HepG2 (cell line): ENCODE data around the gene LAMB4. TPM values are rescaled to one million over a fixed set of nuclear protein-coding genes. Genes with fewer than 3 reads are reported as not detected.

Source experiments
- ARID2 ChIP-seq: sonication (generic); formaldehyde crosslinking; IDR thresholded peaks from 2 replicates; pipeline ENCODE4 v1.8.1; 2022; ENCODE audit warnings: mild to moderate bottlenecking, missing genetic modification reagents, borderline replicate concordance
- DMAP1 ChIP-seq: IDR thresholded peaks from 2 replicates; pipeline ENCODE4 v1.6.1; 2016
- FOSL2 ChIP-seq: sonication (generic); formaldehyde crosslinking; IDR thresholded peaks from 2 replicates; pipeline ENCODE4 v1.4.0; 2020; ENCODE audit warnings: missing genetic modification reagents
- GATAD2A ChIP-seq: IDR thresholded peaks from 2 replicates; pipeline ENCODE4 v1.6.1; 2016
- HDAC1 ChIP-seq: sonication (generic); formaldehyde crosslinking; IDR thresholded peaks from 2 replicates; pipeline ENCODE4 v1.5.1; 2020; ENCODE audit warnings: mild to moderate bottlenecking, missing genetic modification reagents
- IRF2 ChIP-seq: IDR thresholded peaks from 2 replicates; pipeline ENCODE4 v1.6.1; 2018; ENCODE audit warnings: missing genetic modification reagents, missing compliant biosample characterization
- KAT7 ChIP-seq: IDR thresholded peaks from 2 replicates; pipeline ENCODE4 v1.6.1; 2018; ENCODE audit warnings: borderline replicate concordance, missing compliant biosample characterization
- NAIF1 ChIP-seq: sonication (generic); formaldehyde crosslinking; IDR thresholded peaks from 2 replicates; pipeline ENCODE4 v1.5.0; 2020; ENCODE audit warnings: mild to moderate bottlenecking, missing genetic modification reagents, borderline replicate concordance
- NFKBIZ ChIP-seq: IDR thresholded peaks from 2 replicates; pipeline ENCODE4 v1.6.1; 2018; ENCODE audit warnings: missing genetic modification reagents, missing compliant biosample characterization
- POLR2G ChIP-seq: fragments of 200-400 bp; formaldehyde crosslinking; IDR thresholded peaks from 2 replicates; pipeline ENCODE4 v1.6.1; 2018; ENCODE audit warnings: mild to moderate bottlenecking, low read depth, low read length, moderate library complexity
- RCOR2 ChIP-seq: IDR thresholded peaks from 2 replicates; pipeline ENCODE4 v1.6.1; 2016; ENCODE audit warnings: missing biosample characterization, missing genetic modification reagents
- TGIF2 ChIP-seq: IDR thresholded peaks from 2 replicates; pipeline ENCODE4 v1.6.1; 2016; ENCODE audit warnings: control low read depth, missing compliant biosample characterization
- ZFP1 ChIP-seq: IDR thresholded peaks from 2 replicates; pipeline ENCODE4 v1.6.1; 2016
- ZFY ChIP-seq: sonication (generic); formaldehyde crosslinking; IDR thresholded peaks from 2 replicates; pipeline ENCODE4 v1.4.0; 2020; ENCODE audit warnings: missing genetic modification reagents
- ZNF292 ChIP-seq: sonication (generic); formaldehyde crosslinking; IDR thresholded peaks from 2 replicates; pipeline ENCODE4 v1.8.1; 2022; ENCODE audit warnings: mild to moderate bottlenecking, low read depth, missing genetic modification reagents, borderline replicate concordance
- polyA plus RNA-seq, 8 experiments: library from polyadenylated mRNA; depleted of rRNA in 3 of 8; stranded (reverse) in 7 of 8; unstranded in 1 of 8; fragments of >200 nt; fragmentation: Illumina TruSeq in 4 of 8; extraction: Trizol in 4 of 8; gene quantifications; 2 replicates each; pipeline versions ENCODE4 v1.2.1 to v1.2.3, GENCODE V29; 2011 to 2016; ENCODE audit warnings: low read depth in 4 of 8, missing spikeins in 1 of 8, mixed read lengths in 1 of 8; ENCODE audit not compliant: insufficient read depth in 1 of 8
- total RNA-seq, 5 experiments: library from RNA; depleted of rRNA; stranded (reverse); fragments of >200 nt; fragmentation: Illumina TruSeq; extraction: Trizol; gene quantifications; 2 replicates each; pipeline ENCODE4 v1.2.3, GENCODE V29; 2016; ENCODE audit warnings: low read depth in 1 of 5
- TF ChIP-seq, protein P1 (sequence below), 2 experiments: sonication (generic) in 1 of 2; formaldehyde crosslinking in 1 of 2; IDR thresholded peaks; 2 replicates each; pipeline versions ENCODE4 v1.4.0 to v1.6.1; 2018 to 2020; ENCODE audit warnings: missing genetic modification reagents in 2 of 2, borderline replicate concordance in 1 of 2, low read depth in 1 of 2, mild to moderate bottlenecking in 1 of 2, missing biosample characterization in 1 of 2
- TF ChIP-seq, protein P2 (sequence below): sonication (generic); formaldehyde crosslinking; IDR thresholded peaks from 2 replicates; pipeline ENCODE4 v1.5.0; 2020; ENCODE audit warnings: mild to moderate bottlenecking, missing genetic modification reagents
- TF ChIP-seq, protein P3 (sequence below): sonication (generic); formaldehyde crosslinking; conservative IDR thresholded peaks from 2 replicates; pipeline ENCODE4 v1.4.0; 2020; ENCODE audit warnings: missing genetic modification reagents
- TF ChIP-seq, protein P4 (sequence below): IDR thresholded peaks from 2 replicates; pipeline ENCODE4 v1.6.1; 2016; ENCODE audit warnings: low read depth
- TF ChIP-seq, protein P5 (sequence below): sonication (generic); formaldehyde crosslinking; IDR thresholded peaks from 2 replicates; pipeline ENCODE4 v1.5.0; 2020; ENCODE audit warnings: mild to moderate bottlenecking, missing genetic modification reagents, moderate library complexity

LAMB4 gene
- total and polyA plus RNA-seq, 2 of the 13 experiments (the other 11 are each of a cell fraction or from before 2014, with no cell fraction given) = 0.05 TPM; not detected in 1

DNA sequence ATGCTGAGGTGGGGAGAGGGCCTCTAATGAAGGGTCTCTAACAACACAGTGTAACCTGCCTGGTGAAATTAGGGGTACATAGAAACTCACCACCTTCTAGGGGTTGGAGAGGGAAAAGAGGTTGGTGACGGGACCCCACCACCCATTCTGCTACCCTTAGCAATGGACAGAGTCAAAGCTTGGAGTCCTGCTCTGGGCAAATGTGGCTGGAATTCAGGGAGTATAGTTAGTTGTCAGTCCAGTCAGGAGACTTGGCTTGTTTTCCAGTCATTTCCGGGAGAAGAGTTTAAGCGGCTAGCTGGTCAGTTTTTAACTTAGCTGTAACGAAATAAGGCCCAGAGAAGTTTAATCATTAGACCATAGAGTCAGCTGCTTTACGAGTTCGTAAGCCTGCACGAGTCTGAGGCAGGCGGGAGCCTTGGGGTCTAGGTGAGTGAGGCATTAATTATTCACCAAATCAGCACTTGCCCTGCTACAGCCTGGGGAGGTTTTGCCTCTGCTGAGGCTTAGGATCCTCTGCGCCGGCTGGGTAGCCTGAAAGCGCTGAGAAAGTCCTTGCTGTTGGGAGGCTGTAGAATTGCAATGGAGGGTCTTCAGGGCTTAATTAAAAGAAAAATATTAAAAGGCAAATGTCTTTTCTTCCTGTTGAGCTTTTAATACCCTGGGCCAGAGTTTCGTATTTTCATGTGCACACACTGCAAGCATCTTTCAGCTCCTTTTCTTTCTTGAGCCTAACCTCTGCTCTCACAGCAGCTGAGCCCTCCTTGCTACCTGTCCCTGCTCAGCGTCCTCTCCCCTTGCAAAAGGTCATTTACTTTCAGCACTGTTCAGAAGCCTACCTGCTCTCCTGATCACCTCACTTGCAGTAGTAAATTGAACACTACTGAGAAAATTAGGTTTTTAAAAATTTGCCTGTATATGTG, 125.7 kb downstream of the LAMB4 start (continued):
- TF ChIP-seq NAIF1 = peak; percentile 38; the same call in 1 of the 2 replicates
- TF ChIP-seq, protein P1, sequence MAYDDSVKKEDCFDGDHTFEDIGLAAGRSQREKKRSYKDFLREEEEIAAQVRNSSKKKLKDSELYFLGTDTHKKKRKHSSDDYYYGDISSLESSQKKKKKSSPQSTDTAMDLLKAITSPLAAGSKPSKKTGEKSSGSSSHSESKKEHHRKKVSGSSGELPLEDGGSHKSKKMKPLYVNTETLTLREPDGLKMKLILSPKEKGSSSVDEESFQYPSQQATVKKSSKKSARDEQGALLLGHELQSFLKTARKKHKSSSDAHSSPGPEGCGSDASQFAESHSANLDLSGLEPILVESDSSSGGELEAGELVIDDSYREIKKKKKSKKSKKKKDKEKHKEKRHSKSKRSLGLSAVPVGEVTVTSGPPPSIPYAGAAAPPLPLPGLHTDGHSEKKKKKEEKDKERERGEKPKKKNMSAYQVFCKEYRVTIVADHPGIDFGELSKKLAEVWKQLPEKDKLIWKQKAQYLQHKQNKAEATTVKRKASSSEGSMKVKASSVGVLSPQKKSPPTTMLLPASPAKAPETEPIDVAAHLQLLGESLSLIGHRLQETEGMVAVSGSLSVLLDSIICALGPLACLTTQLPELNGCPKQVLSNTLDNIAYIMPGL (CRISPR knock-in tag; IDR thresholded peaks at IDR 0.05; ENCODE audit: borderline replicate concordance in 1 of 2, low read depth in 1 of 2) = 0 out of 4 replicates have a peak, but pooled peaks of 1 of the 2 experiments have one; percentile 29
- peak; percentile 78; the same call in 1 of the 2 replicates for TF ChIP-seq NFKBIZ
- peak; percentile 64; the same call in 1 of the 2 replicates for TF ChIP-seq TGIF2
- 0 out of 2 replicates have a peak, but pooled peaks have one; percentile 25 for TF ChIP-seq ZFY (CRISPR knock-in tag)
- TF ChIP-seq ZFP1 (CRISPR knock-in tag) = 0 out of 2 replicates have a peak, but pooled peaks have one; percentile 65
- TF ChIP-seq RCOR2 (CRISPR knock-in tag) = no peak
- peak; percentile 77 for TF ChIP-seq POLR2G
- peak; percentile 65; the same call in 1 of the 2 replicates for TF ChIP-seq ZNF292 (CRISPR knock-in tag)
- TF ChIP-seq GATAD2A (CRISPR knock-in tag) = peak; percentile 12; the same call in 1 of the 2 replicates
- TF ChIP-seq ARID2 (CRISPR knock-in tag) = 0 out of 2 replicates have a peak, but pooled peaks have one; percentile 37
- peak; percentile 0; the same call in 1 of the 2 replicates for TF ChIP-seq DMAP1 (CRISPR knock-in tag)
- TF ChIP-seq, protein P2, sequence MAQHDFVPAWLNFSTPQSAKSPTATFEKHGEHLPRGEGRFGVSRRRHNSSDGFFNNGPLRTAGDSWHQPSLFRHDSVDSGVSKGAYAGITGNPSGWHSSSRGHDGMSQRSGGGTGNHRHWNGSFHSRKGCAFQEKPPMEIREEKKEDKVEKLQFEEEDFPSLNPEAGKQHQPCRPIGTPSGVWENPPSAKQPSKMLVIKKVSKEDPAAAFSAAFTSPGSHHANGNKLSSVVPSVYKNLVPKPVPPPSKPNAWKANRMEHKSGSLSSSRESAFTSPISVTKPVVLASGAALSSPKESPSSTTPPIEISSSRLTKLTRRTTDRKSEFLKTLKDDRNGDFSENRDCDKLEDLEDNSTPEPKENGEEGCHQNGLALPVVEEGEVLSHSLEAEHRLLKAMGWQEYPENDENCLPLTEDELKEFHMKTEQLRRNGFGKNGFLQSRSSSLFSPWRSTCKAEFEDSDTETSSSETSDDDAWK (CRISPR knock-in tag) = no peak
- TF ChIP-seq FOSL2 (CRISPR knock-in tag) = peak; percentile 29; the same call in 1 of the 2 replicates
- TF ChIP-seq HDAC1 (CRISPR knock-in tag) = peak; percentile 43; the same call in 1 of the 2 replicates
- TF ChIP-seq IRF2 = peak; percentile 20; the same call in 1 of the 2 replicates
- TF ChIP-seq KAT7 (CRISPR knock-in tag) = no peak
- TF ChIP-seq, protein P3, sequence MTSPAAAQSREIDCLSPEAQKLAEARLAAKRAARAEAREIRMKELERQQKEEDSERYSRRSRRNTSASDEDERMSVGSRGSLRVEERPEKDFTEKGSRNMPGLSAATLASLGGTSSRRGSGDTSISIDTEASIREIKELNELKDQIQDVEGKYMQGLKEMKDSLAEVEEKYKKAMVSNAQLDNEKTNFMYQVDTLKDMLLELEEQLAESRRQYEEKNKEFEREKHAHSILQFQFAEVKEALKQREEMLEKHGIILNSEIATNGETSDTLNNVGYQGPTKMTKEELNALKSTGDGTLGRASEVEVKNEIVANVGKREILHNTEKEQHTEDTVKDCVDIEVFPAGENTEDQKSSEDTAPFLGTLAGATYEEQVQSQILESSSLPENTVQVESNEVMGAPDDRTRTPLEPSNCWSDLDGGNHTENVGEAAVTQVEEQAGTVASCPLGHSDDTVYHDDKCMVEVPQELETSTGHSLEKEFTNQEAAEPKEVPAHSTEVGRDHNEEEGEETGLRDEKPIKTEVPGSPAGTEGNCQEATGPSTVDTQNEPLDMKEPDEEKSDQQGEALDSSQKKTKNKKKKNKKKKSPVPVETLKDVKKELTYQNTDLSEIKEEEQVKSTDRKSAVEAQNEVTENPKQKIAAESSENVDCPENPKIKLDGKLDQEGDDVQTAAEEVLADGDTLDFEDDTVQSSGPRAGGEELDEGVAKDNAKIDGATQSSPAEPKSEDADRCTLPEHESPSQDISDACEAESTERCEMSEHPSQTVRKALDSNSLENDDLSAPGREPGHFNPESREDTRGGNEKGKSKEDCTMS (CRISPR knock-in tag) = no peak
- TF ChIP-seq, protein P4, sequence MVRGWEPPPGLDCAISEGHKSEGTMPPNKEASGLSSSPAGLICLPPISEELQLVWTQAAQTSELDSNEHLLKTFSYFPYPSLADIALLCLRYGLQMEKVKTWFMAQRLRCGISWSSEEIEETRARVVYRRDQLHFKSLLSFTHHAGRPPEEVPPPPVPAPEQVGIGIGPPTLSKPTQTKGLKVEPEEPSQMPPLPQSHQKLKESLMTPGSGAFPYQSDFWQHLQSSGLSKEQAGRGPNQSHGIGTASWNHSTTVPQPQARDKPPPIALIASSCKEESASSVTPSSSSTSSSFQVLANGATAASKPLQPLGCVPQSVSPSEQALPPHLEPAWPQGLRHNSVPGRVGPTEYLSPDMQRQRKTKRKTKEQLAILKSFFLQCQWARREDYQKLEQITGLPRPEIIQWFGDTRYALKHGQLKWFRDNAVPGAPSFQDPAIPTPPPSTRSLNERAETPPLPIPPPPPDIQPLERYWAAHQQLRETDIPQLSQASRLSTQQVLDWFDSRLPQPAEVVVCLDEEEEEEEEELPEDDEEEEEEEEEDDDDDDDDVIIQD (CRISPR knock-in tag) = peak; percentile 75
- TF ChIP-seq, protein P5, sequence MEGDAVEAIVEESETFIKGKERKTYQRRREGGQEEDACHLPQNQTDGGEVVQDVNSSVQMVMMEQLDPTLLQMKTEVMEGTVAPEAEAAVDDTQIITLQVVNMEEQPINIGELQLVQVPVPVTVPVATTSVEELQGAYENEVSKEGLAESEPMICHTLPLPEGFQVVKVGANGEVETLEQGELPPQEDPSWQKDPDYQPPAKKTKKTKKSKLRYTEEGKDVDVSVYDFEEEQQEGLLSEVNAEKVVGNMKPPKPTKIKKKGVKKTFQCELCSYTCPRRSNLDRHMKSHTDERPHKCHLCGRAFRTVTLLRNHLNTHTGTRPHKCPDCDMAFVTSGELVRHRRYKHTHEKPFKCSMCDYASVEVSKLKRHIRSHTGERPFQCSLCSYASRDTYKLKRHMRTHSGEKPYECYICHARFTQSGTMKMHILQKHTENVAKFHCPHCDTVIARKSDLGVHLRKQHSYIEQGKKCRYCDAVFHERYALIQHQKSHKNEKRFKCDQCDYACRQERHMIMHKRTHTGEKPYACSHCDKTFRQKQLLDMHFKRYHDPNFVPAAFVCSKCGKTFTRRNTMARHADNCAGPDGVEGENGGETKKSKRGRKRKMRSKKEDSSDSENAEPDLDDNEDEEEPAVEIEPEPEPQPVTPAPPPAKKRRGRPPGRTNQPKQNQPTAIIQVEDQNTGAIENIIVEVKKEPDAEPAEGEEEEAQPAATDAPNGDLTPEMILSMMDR (CRISPR knock-in tag) = no peak
